ENCODE measurements around the gene SLC25A18.

Gene SLC25A18

GRCh38 chr22:17639247-17639741 is 76.0 kb downstream of the SLC25A18 start:
- DNase-seq (ENCODE audit: low read depth): no peak
- no peak for TF ChIP-seq CTCF (IDR thresholded peaks at IDR 0.05; ENCODE audit: control insufficient read depth, insufficient read depth, low read depth, low read length, missing control alignments)
- H3K4me3 ChIP-seq (ENCODE audit: control insufficient read depth, low read depth, low read length): peak overlapping the region; percentile 99

All from AG09309 (cell line).